DOHH2 (cell line): ENCODE data around the gene SMOC2.
"Not testable (repeated sequence)": the region's sequence is repeated elsewhere in the genome, so short reads cannot be mapped to it uniquely, and the experiment has no call there.

Experiments
- H3F3A ChIP-seq: fragments of 200-600 bp; sonication (generic), shearing (Covaris generic); 2 replicates; pipeline ENCODE4 v1.6.0; 2016; ENCODE audit warnings: antibody characterized with exemption, mild to moderate bottlenecking; ENCODE audit not compliant: control insufficient read depth, insufficient read depth
- H3K27ac ChIP-seq: fragments of 200-600 bp; sonication (generic); 2 replicates; pipeline ENCODE4 v1.5.1; 2014; ENCODE audit warnings: low read depth, mild to moderate bottlenecking, low read length, moderate library complexity
- H3K27me3 ChIP-seq: fragments of 200-600 bp; sonication (generic); 2 replicates; pipeline ENCODE4 v1.6.1; 2014; ENCODE audit warnings: mild to moderate bottlenecking, low read length, mixed read lengths; ENCODE audit not compliant: control insufficient read depth
- H3K36me3 ChIP-seq: fragments of 200-600 bp; sonication (generic); 2 replicates; pipeline ENCODE4 v1.6.1; 2014; ENCODE audit warnings: mild to moderate bottlenecking, low read length, moderate library complexity, mixed read lengths; ENCODE audit not compliant: control insufficient read depth
- H3K4me1 ChIP-seq: fragments of 200-600 bp; sonication (generic); 2 replicates; pipeline ENCODE4 v1.6.1; 2014; ENCODE audit warnings: mild to moderate bottlenecking, low read length, mixed read lengths; ENCODE audit not compliant: control insufficient read depth
- H3K4me2 ChIP-seq: fragments of 200-600 bp; sonication (generic); 2 replicates; pipeline ENCODE4 v1.6.0; 2014; ENCODE audit warnings: mild to moderate bottlenecking, low read length, moderate library complexity
- H3K4me3 ChIP-seq: fragments of 200-600 bp; sonication (generic); 2 replicates; pipeline ENCODE4 v1.5.1; 2014; ENCODE audit warnings: mild to moderate bottlenecking, low read length, mixed read lengths
- H3K79me2 ChIP-seq: fragments of 200-600 bp; sonication (generic); 2 replicates; pipeline ENCODE4 v1.6.1; 2014; ENCODE audit warnings: mild to moderate bottlenecking, low read length, mixed read lengths; ENCODE audit not compliant: control insufficient read depth
- H3K9me2 ChIP-seq: fragments of 200-600 bp; sonication (generic); replicated peaks from 2 replicates; pipeline ENCODE4 v1.6.1; 2014; ENCODE audit warnings: mild to moderate bottlenecking, low read length, mixed read lengths; ENCODE audit not compliant: control insufficient read depth
- H3K9me3 ChIP-seq: fragments of 200-600 bp; sonication (generic); 2 replicates; pipeline ENCODE4 v1.6.1; 2014; ENCODE audit warnings: antibody characterized with exemption, low read length, mixed read lengths; ENCODE audit not compliant: control insufficient read depth, insufficient read depth
- H4K20me1 ChIP-seq: fragments of 200-600 bp; sonication (generic); 2 replicates; pipeline ENCODE4 v1.6.0; 2014; ENCODE audit warnings: low read depth, mild to moderate bottlenecking, antibody characterized with exemption, low read length, moderate library complexity; ENCODE audit not compliant: control insufficient read depth, insufficient read depth
- CTCF ChIP-seq: fragments of 200-600 bp; sonication (generic); IDR thresholded peaks from one replicate; pipeline ENCODE4 v1.5.1; 2014; ENCODE audit warnings: antibody characterized with exemption, mild to moderate bottlenecking, low read depth, low read length; ENCODE audit not compliant: poor library complexity, severe bottlenecking
- EZH2phosphoT487 ChIP-seq: fragments of 200-600 bp; sonication (generic); IDR thresholded peaks from 2 replicates; pipeline ENCODE4 v1.6.1; 2017; ENCODE audit warnings: borderline replicate concordance, mild to moderate bottlenecking, antibody characterized with exemption, low read length, moderate library complexity, mixed read lengths

The SMOC2 gene

GRCh38 chr6:168609914-168610490 lies 169.0 kb downstream of the SMOC2 start:
- Histone ChIP-seq H3K4me3 (no peak overlapping the region), H3F3A (no peaks in the 10 kb centered on the region), H3K27ac (no peak overlapping the region), H3K4me1 (no peaks in the 10 kb centered on the region), H4K20me1 (no peaks in the 10 kb centered on the region), H3K9me3 (peaks cover 13% of the 10 kb centered on the region), H3K9me2 (no peaks in the 10 kb centered on the region), H3K27me3 (no peaks in the 10 kb centered on the region), H3K79me2 (no peaks in the 10 kb centered on the region), H3K36me3 (no peaks in the 10 kb centered on the region), H3K4me2 (no peak overlapping the region)
- TF ChIP-seq CTCF (no peak), EZH2phosphoT487 (no peak)

GRCh38 chr6:168610966-168611365 lies 170.0 kb downstream of the SMOC2 start:
- not testable (repeated sequence) for H3K4me3 ChIP-seq, H3K27me3 ChIP-seq, H3K4me2 ChIP-seq, H3F3A ChIP-seq, H3K36me3 ChIP-seq, H4K20me1 ChIP-seq, H3K27ac ChIP-seq, H3K79me2 ChIP-seq, H3K4me1 ChIP-seq, H3K9me2 ChIP-seq
- H3K9me3 ChIP-seq: peaks cover 22% of the 10 kb centered on the region

- Histone ChIP-seq H3K27ac (no peak overlapping the region), H3K4me1 (no peaks in the 10 kb centered on the region), H3K4me2 (no peak overlapping the region), H3K9me3 (peaks cover 25% of the 10 kb centered on the region), H3K27me3 (no peaks in the 10 kb centered on the region), H3K79me2 (no peaks in the 10 kb centered on the region), H4K20me1 (no peaks in the 10 kb centered on the region), H3F3A (no peaks in the 10 kb centered on the region), H3K36me3 (no peaks in the 10 kb centered on the region), H3K9me2 (no peaks in the 10 kb centered on the region), H3K4me3 (no peak overlapping the region)
- TF ChIP-seq CTCF (no peak), EZH2phosphoT487 (no peak)
Measured at GRCh38 chr6:168611691-168612090, 170.7 kb downstream of the SMOC2 start.

GRCh38 chr6:168612586-168612985 lies 171.6 kb downstream of the SMOC2 start:
- Histone ChIP-seq H3F3A (no peaks in the 10 kb centered on the region), H3K9me2 (no peaks in the 10 kb centered on the region), H3K27ac (no peak overlapping the region), H3K4me2 (no peak overlapping the region), H3K9me3 (peaks cover 29% of the 10 kb centered on the region), H4K20me1 (no peaks in the 10 kb centered on the region), H3K36me3 (no peaks in the 10 kb centered on the region), H3K79me2 (no peaks in the 10 kb centered on the region), H3K27me3 (no peaks in the 10 kb centered on the region), H3K4me1 (no peaks in the 10 kb centered on the region), H3K4me3 (no peak overlapping the region)
- TF ChIP-seq CTCF (no peak), EZH2phosphoT487 (no peak)
